Natural killer cell treated with Interleukin-12 subunit alpha and Interleukin-12 subunit beta and Interleukin-15 and Interleukin-18, amount 100 ng/mL, for 72 hours (primary cell): Measurements from ENCODE around the gene NT5C1B. TPM values are rescaled to one million over a fixed set of nuclear protein-coding genes. Genes with fewer than 3 reads are reported as not detected.

Experiments used
- ATAC-seq, 2 donors: fragments of 150-1000 bp; cut with Tn5 transposase in 1 of 2; sonication (Bioruptor Pico), chemical (Tn5 transposase) in 1 of 2; 2 replicates each; pipeline ENCODE4 v1.10.0; 2021
- DNase-seq: peaks from one replicate; pipeline ENCODE4 v3.0.0; 2022; ENCODE audit warnings: low spot score
- H3K27ac Mint-ChIP-seq, 2 donors: 1 replicate in 1 of 2; 2 replicates in 1 of 2; pipeline ENCODE4 v1.8.0; 2022; ENCODE audit warnings: mixed read lengths in 2 of 2, mild to moderate bottlenecking in 1 of 2, moderate library complexity in 1 of 2
- H3K27me3 Mint-ChIP-seq, 2 donors: 1 replicate in 1 of 2; 2 replicates in 1 of 2; pipeline ENCODE4 v1.8.0; 2022; ENCODE audit warnings: mixed read lengths in 2 of 2
- H3K36me3 Mint-ChIP-seq: one replicate; pipeline ENCODE4 v1.8.0; 2022; ENCODE audit warnings: mixed read lengths
- H3K4me1 Mint-ChIP-seq, 2 donors: 1 replicate in 1 of 2; 2 replicates in 1 of 2; pipeline ENCODE4 v1.8.0; 2022; ENCODE audit warnings: low read depth in 2 of 2, mixed read lengths in 2 of 2, mild to moderate bottlenecking in 1 of 2
- H3K4me3 Mint-ChIP-seq: one replicate; pipeline ENCODE4 v1.8.0; 2022; ENCODE audit warnings: mixed read lengths
- H3K9me3 Mint-ChIP-seq: 2 replicates; pipeline ENCODE4 v1.8.0; 2022; ENCODE audit warnings: mixed read lengths
- total RNA-seq, 2 donors: library from RNA; stranded (reverse); gene quantifications; one replicate each; pipeline ENCODE4 v1.2.3, GENCODE V29; 2022

The NT5C1B gene
- total RNA-seq, 2 donors from 2014 or later = not detected

GRCh38 chr2:18592372-18592771, 3.0 kb upstream of the NT5C1B start:
- no peak overlapping the region for H3K27ac Mint-ChIP-seq
- ATAC-seq = no peak
- H3K9me3 Mint-ChIP-seq = no peaks in the 10 kb centered on the region
- peaks cover 4% of the 10 kb centered on the region for H3K36me3 Mint-ChIP-seq
- H3K4me1 Mint-ChIP-seq = peaks cover 0 to 2% of the 10 kb centered on the region in 2 donors
- no peaks in the 10 kb centered on the region for H3K27me3 Mint-ChIP-seq
- no peak for DNase-seq
- no peak overlapping the region for H3K4me3 Mint-ChIP-seq

GRCh38 chr2:18588802-18589201, 567 bp downstream of the NT5C1B start:
- Mint-ChIP-seq H3K4me3 (no peak overlapping the region), H3K4me1 (no peaks in the 10 kb centered on the region), H3K27ac (no peak overlapping the region), H3K27me3 (no peaks in the 10 kb centered on the region), H3K36me3 (peaks cover 4% of the 10 kb centered on the region), H3K9me3 (no peaks in the 10 kb centered on the region)
- no peak for DNase-seq
- ATAC-seq = no peak

GRCh38 chr2:18588049-18588448, 1.3 kb downstream of the NT5C1B start:
- no peak for DNase-seq
- no peaks in the 10 kb centered on the region for H3K4me1 Mint-ChIP-seq
- H3K27me3 Mint-ChIP-seq = no peaks in the 10 kb centered on the region
- no peaks in the 10 kb centered on the region for H3K9me3 Mint-ChIP-seq
- H3K36me3 Mint-ChIP-seq = no peaks in the 10 kb centered on the region
- no peak overlapping the region for H3K4me3 Mint-ChIP-seq
- no peak overlapping the region for H3K27ac Mint-ChIP-seq
- no peak for ATAC-seq

- no peaks in the 10 kb centered on the region for H3K36me3 Mint-ChIP-seq
- no peak overlapping the region for H3K27ac Mint-ChIP-seq
- DNase-seq (no peak), ATAC-seq (no peak)
- no peak overlapping the region for H3K4me3 Mint-ChIP-seq
- no peaks in the 10 kb centered on the region for H3K9me3 Mint-ChIP-seq
- no peaks in the 10 kb centered on the region for H3K27me3 Mint-ChIP-seq
- H3K4me1 Mint-ChIP-seq = no peaks in the 10 kb centered on the region
Measured at GRCh38 chr2:18585526-18585925, 3.8 kb downstream of the NT5C1B start.

- DNase-seq (no peak), ATAC-seq (peak in 1 of 2 donors; percentile 6)
- Mint-ChIP-seq H3K4me3 (no peak overlapping the region), H3K27me3 (no peaks in the 10 kb centered on the region), H3K9me3 (peaks cover 2% of the 10 kb centered on the region), H3K36me3 (no peaks in the 10 kb centered on the region), H3K4me1 (no peaks in the 10 kb centered on the region), H3K27ac (no peak overlapping the region)
Measured at GRCh38 chr2:18584608-18584954, 4.8 kb downstream of the NT5C1B start.

GRCh38 chr2:18583905-18584607, 5.3 kb downstream of the NT5C1B start:
- Mint-ChIP-seq H3K36me3 (peaks cover 4% of the 10 kb centered on the region), H3K4me1 (no peaks in the 10 kb centered on the region), H3K4me3 (no peak overlapping the region), H3K27me3 (no peaks in the 10 kb centered on the region), H3K27ac (no peak overlapping the region), H3K9me3 (peaks cover 7% of the 10 kb centered on the region)
- no peak for DNase-seq
- peak in 1 of 2 donors; percentile 41 for ATAC-seq

- Mint-ChIP-seq H3K36me3 (peaks cover 20% of the 10 kb centered on the region), H3K27me3 (no peaks in the 10 kb centered on the region), H3K4me1 (no peaks in the 10 kb centered on the region), H3K27ac (no peak overlapping the region), H3K4me3 (no peak overlapping the region), H3K9me3 (peaks cover 9% of the 10 kb centered on the region)
- ATAC-seq (no peak), DNase-seq (no peak)
Measured at GRCh38 chr2:18580606-18581005, 8.8 kb downstream of the NT5C1B start.

- no peak for DNase-seq
- Mint-ChIP-seq H3K27me3 (peaks cover 0 to 4% of the 10 kb centered on the region in 2 donors), H3K27ac (no peak overlapping the region), H3K9me3 (peaks cover 12% of the 10 kb centered on the region), H3K4me1 (no peaks in the 10 kb centered on the region), H3K36me3 (peaks cover 20% of the 10 kb centered on the region), H3K4me3 (no peak overlapping the region)
- ATAC-seq = no peak
Measured at GRCh38 chr2:18578033-18578432, 11.3 kb downstream of the NT5C1B start.

- Mint-ChIP-seq H3K27me3 (no peaks in the 10 kb centered on the region), H3K36me3 (peaks cover 15% of the 10 kb centered on the region), H3K4me3 (no peak overlapping the region), H3K4me1 (no peaks in the 10 kb centered on the region), H3K9me3 (no peaks in the 10 kb centered on the region), H3K27ac (no peak overlapping the region)
- ATAC-seq = no peak
- DNase-seq = no peak
Measured at GRCh38 chr2:18566145-18566769, 23.1 kb downstream of the NT5C1B start.

- ATAC-seq = no peak
- H3K9me3 Mint-ChIP-seq = no peaks in the 10 kb centered on the region
- no peaks in the 10 kb centered on the region for H3K27me3 Mint-ChIP-seq
- H3K4me1 Mint-ChIP-seq = peaks cover 18 to 19% of the 10 kb centered on the region in 2 donors
- H3K27ac Mint-ChIP-seq = peak overlapping the region; percentile 84 to 94
- H3K4me3 Mint-ChIP-seq = peak overlapping the region; percentile 90
- peaks cover 8% of the 10 kb centered on the region for H3K36me3 Mint-ChIP-seq
- no peak for DNase-seq
Measured at GRCh38 chr2:18560797-18561085, 28.6 kb downstream of the NT5C1B start.

- Mint-ChIP-seq H3K27ac (peak within 1 kb of the TSS; percentile 84 to 94), H3K36me3 (peaks cover 6% of the 10 kb centered on the region), H3K9me3 (no peaks in the 10 kb centered on the region), H3K4me1 (peaks cover 18 to 19% of the 10 kb centered on the region in 2 donors), H3K4me3 (peak within 1 kb of the TSS; percentile 90), H3K27me3 (no peaks in the 10 kb centered on the region)
- DNase-seq (peak; percentile 92), ATAC-seq (peak; percentile 96 to 97)
Measured at GRCh38 chr2:18560031-18560796, 29.2 kb downstream of the NT5C1B start, which contains the start of gene RDH14. TSS of gene RDH14 (minus strand) at chr2:18560653. CDS start at chr2:18560572, 81 bp downstream.

- no peaks in the 10 kb centered on the region for H3K9me3 Mint-ChIP-seq
- no peaks in the 10 kb centered on the region for H3K27me3 Mint-ChIP-seq
- DNase-seq = no peak
- H3K27ac Mint-ChIP-seq = peak overlapping the region; percentile 84 to 94
- H3K36me3 Mint-ChIP-seq = peaks cover 9% of the 10 kb centered on the region
- H3K4me3 Mint-ChIP-seq = peak overlapping the region; percentile 88
- peaks cover 19 to 21% of the 10 kb centered on the region in 2 donors for H3K4me1 Mint-ChIP-seq
- ATAC-seq = no peak
Measured at GRCh38 chr2:18559531-18560030, 29.8 kb downstream of the NT5C1B start.

GRCh38 chr2:18558458-18558857, 30.9 kb downstream of the NT5C1B start:
- Mint-ChIP-seq H3K36me3 (peaks cover 13% of the 10 kb centered on the region), H3K4me3 (peak overlapping the region; percentile 88), H3K9me3 (no peaks in the 10 kb centered on the region), H3K27ac (peak overlapping the region; percentile 84 to 94), H3K4me1 (peaks cover 19 to 21% of the 10 kb centered on the region in 2 donors), H3K27me3 (no peaks in the 10 kb centered on the region)
- no peak for ATAC-seq
- no peak for DNase-seq

- Mint-ChIP-seq H3K27me3 (no peaks in the 10 kb centered on the region), H3K9me3 (no peaks in the 10 kb centered on the region), H3K4me3 (no peak overlapping the region), H3K27ac (no peak overlapping the region), H3K4me1 (peaks cover 23% of the 10 kb centered on the region in 2 donors), H3K36me3 (peaks cover 13% of the 10 kb centered on the region)
- ATAC-seq = no peak
- DNase-seq = no peak
Measured at GRCh38 chr2:18557121-18557520, 32.2 kb downstream of the NT5C1B start.
